ENCODE measurements around the gene TOP2B. TPM values are rescaled to one million over a fixed set of nuclear protein-coding genes. Genes with fewer than 3 reads are reported as not detected.

TOP2B gene
- polyA plus RNA-seq, 1 of the 3 experiments (the other 2 are of a cell fraction): 20.4 TPM

DNA sequence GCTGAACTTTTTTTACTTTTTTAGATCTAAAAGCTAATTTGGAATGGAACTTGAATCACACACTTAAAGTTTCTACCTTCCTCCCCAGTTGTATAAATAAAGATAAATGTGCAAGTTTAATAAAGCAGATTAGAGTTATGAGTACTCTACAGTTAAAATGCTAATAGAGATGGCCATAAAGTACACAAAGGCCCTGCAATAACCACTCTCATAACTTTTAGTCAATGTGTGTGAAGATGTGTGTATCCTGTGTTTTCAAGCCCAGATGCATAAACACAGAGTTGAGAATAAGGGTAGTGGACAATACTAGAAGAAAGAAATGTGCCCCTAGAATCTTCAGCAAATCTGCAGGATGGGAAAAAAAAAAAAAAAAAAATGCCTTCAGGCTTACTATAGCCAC lies 45.3 kb downstream of the TOP2B start:
- H3K4me1 ChIP-seq (ENCODE audit: control insufficient read depth in 1 of 2, insufficient read depth in 2 of 2, low read depth in 1 of 2, low read length in 1 of 2): no peaks in the 10 kb centered on the region
- no peaks in the 10 kb centered on the region for H3K27me3 ChIP-seq (ENCODE audit: insufficient read depth)
- H2AFZ ChIP-seq (ENCODE audit: low read depth): no peak overlapping the region
- no peak for DNase-seq
- H3K4me2 ChIP-seq: no peak overlapping the region
- no peak overlapping the region for H3K4me3 ChIP-seq (ENCODE audit: low read depth in 2 of 2, low read length in 1 of 2)
- H3K9me3 ChIP-seq: no peaks in the 10 kb centered on the region
- no peaks in the 10 kb centered on the region for H3K79me2 ChIP-seq (ENCODE audit: insufficient read depth)
- peaks cover 80 to 85% of the 10 kb centered on the region in 2 experiments for H3K36me3 ChIP-seq (replicated peaks in 1 of 2; ENCODE audit: control insufficient read depth in 1 of 2, insufficient read depth in 2 of 2, low read length in 1 of 2)
- POLR2A ChIA-PET: no interaction called here
- no peaks in the 10 kb centered on the region for H3K9me2 ChIP-seq
- CTCF ChIA-PET: no interaction called here
- H3K27ac ChIP-seq (ENCODE audit: low read depth in 2 of 2, low read length in 1 of 2): no peak overlapping the region; a peak in 1 of 4 replicates
- no peaks in the 10 kb centered on the region for H4K20me1 ChIP-seq (ENCODE audit: insufficient read depth)
- TF ChIP-seq EP300 (IDR thresholded peaks at IDR 0.05; ENCODE audit: borderline replicate concordance in 1 of 2, low read depth in 1 of 2, low read length in 1 of 2) (no peak), MEF2A (IDR thresholded peaks at IDR 0.05; ENCODE audit: borderline replicate concordance, low read depth) (no peak), NFIC (IDR thresholded peaks at IDR 0.05; ENCODE audit: borderline replicate concordance) (no peak), POLR2AphosphoS5 (IDR thresholded peaks at IDR 0.05; ENCODE audit: low read depth, low read length) (no peak), TCF12 (IDR thresholded peaks at IDR 0.05) (no peak), GABPA (IDR thresholded peaks at IDR 0.05; ENCODE audit: low read depth) (no peak), RCOR1 (IDR thresholded peaks at IDR 0.05; ENCODE audit: low read length) (no peak), TAF1 (IDR thresholded peaks at IDR 0.05; ENCODE audit: borderline replicate concordance, low read depth, low read length) (no peak), YY1 (IDR thresholded peaks at IDR 0.05; ENCODE audit: low read depth) (no peak), RAD21 (IDR thresholded peaks at IDR 0.05; ENCODE audit: low read length) (no peak), EZH2phosphoT487 (IDR thresholded peaks at IDR 0.05; ENCODE audit: borderline replicate concordance, low read depth) (no peak), RXRA (IDR thresholded peaks at IDR 0.05; ENCODE audit: borderline replicate concordance, low read depth) (no peak)
- TF ChIP-seq, protein P1, sequence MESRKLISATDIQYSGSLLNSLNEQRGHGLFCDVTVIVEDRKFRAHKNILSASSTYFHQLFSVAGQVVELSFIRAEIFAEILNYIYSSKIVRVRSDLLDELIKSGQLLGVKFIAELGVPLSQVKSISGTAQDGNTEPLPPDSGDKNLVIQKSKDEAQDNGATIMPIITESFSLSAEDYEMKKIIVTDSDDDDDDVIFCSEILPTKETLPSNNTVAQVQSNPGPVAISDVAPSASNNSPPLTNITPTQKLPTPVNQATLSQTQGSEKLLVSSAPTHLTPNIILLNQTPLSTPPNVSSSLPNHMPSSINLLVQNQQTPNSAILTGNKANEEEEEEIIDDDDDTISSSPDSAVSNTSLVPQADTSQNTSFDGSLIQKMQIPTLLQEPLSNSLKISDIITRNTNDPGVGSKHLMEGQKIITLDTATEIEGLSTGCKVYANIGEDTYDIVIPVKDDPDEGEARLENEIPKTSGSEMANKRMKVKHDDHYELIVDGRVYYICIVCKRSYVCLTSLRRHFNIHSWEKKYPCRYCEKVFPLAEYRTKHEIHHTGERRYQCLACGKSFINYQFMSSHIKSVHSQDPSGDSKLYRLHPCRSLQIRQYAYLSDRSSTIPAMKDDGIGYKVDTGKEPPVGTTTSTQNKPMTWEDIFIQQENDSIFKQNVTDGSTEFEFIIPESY (IDR thresholded peaks at IDR 0.05; ENCODE audit: borderline replicate concordance, low read depth): no peak
- TF ChIP-seq, protein P2, sequence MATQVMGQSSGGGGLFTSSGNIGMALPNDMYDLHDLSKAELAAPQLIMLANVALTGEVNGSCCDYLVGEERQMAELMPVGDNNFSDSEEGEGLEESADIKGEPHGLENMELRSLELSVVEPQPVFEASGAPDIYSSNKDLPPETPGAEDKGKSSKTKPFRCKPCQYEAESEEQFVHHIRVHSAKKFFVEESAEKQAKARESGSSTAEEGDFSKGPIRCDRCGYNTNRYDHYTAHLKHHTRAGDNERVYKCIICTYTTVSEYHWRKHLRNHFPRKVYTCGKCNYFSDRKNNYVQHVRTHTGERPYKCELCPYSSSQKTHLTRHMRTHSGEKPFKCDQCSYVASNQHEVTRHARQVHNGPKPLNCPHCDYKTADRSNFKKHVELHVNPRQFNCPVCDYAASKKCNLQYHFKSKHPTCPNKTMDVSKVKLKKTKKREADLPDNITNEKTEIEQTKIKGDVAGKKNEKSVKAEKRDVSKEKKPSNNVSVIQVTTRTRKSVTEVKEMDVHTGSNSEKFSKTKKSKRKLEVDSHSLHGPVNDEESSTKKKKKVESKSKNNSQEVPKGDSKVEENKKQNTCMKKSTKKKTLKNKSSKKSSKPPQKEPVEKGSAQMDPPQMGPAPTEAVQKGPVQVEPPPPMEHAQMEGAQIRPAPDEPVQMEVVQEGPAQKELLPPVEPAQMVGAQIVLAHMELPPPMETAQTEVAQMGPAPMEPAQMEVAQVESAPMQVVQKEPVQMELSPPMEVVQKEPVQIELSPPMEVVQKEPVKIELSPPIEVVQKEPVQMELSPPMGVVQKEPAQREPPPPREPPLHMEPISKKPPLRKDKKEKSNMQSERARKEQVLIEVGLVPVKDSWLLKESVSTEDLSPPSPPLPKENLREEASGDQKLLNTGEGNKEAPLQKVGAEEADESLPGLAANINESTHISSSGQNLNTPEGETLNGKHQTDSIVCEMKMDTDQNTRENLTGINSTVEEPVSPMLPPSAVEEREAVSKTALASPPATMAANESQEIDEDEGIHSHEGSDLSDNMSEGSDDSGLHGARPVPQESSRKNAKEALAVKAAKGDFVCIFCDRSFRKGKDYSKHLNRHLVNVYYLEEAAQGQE (IDR thresholded peaks at IDR 0.05; ENCODE audit: low read depth, low read length): no peak
- TF ChIP-seq, protein P3, sequence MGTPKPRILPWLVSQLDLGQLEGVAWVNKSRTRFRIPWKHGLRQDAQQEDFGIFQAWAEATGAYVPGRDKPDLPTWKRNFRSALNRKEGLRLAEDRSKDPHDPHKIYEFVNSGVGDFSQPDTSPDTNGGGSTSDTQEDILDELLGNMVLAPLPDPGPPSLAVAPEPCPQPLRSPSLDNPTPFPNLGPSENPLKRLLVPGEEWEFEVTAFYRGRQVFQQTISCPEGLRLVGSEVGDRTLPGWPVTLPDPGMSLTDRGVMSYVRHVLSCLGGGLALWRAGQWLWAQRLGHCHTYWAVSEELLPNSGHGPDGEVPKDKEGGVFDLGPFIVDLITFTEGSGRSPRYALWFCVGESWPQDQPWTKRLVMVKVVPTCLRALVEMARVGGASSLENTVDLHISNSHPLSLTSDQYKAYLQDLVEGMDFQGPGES (IDR thresholded peaks at IDR 0.05; ENCODE audit: low read depth, low read length): no peak
- TF ChIP-seq, protein P4, sequence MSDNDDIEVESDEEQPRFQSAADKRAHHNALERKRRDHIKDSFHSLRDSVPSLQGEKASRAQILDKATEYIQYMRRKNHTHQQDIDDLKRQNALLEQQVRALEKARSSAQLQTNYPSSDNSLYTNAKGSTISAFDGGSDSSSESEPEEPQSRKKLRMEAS (IDR thresholded peaks at IDR 0.05; ENCODE audit: low read depth): no peak
- TF ChIP-seq, protein P5, sequence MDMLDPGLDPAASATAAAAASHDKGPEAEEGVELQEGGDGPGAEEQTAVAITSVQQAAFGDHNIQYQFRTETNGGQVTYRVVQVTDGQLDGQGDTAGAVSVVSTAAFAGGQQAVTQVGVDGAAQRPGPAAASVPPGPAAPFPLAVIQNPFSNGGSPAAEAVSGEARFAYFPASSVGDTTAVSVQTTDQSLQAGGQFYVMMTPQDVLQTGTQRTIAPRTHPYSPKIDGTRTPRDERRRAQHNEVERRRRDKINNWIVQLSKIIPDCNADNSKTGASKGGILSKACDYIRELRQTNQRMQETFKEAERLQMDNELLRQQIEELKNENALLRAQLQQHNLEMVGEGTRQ (IDR thresholded peaks at IDR 0.05; ENCODE audit: borderline replicate concordance, low read depth, low read length): no peak
- no peak overlapping the region for H3K9ac ChIP-seq
- no peaks in the 10 kb centered on the region for H3F3A ChIP-seq (replicated peaks; ENCODE audit: insufficient read depth)

All from SK-N-SH (cell line).